ACC112 (cell line): ENCODE measurements around the gene CTBP1.
"Not testable (repeated sequence)": the region's sequence is repeated elsewhere in the genome, so short reads cannot be mapped to it uniquely, and the experiment has no call there.

Experiments used
- H2AFZ ChIP-seq: fragments of 200-600 bp; sonication (generic); one replicate; pipeline ENCODE4 v1.6.0; 2017; ENCODE audit warnings: antibody characterized with exemption, low read length; ENCODE audit not compliant: unreplicated experiment
- H3K27ac ChIP-seq: fragments of 200-600 bp; sonication (generic); 2 replicates; pipeline ENCODE4 v1.5.1; 2014; ENCODE audit warnings: low read depth, mild to moderate bottlenecking, antibody characterized with exemption, low read length, moderate library complexity
- H3K27me3 ChIP-seq: fragments of 200-600 bp; sonication (generic); 2 replicates; pipeline ENCODE4 v1.6.1; 2014; ENCODE audit warnings: mild to moderate bottlenecking, antibody characterized with exemption, low read length, moderate library complexity, mixed read lengths; ENCODE audit not compliant: insufficient read depth
- H3K36me3 ChIP-seq: fragments of 200-600 bp; sonication (generic); 2 replicates; pipeline ENCODE4 v1.6.1; 2016; ENCODE audit warnings: mild to moderate bottlenecking, antibody characterized with exemption, low read length, moderate library complexity, mixed read lengths; ENCODE audit not compliant: insufficient read depth
- H3K4me1 ChIP-seq: fragments of 200-600 bp; sonication (generic); one replicate; pipeline ENCODE4 v1.6.1; 2016; ENCODE audit warnings: low read length, mixed read lengths; ENCODE audit not compliant: insufficient read depth, unreplicated experiment, control insufficient read depth
- H3K4me3 ChIP-seq: fragments of 200-600 bp; sonication (generic); 2 replicates; pipeline ENCODE4 v1.5.1; 2014; ENCODE audit warnings: mild to moderate bottlenecking, low read depth, low read length
- H3K79me2 ChIP-seq: fragments of 200-600 bp; sonication (generic); one replicate; pipeline ENCODE4 v1.6.0; 2016; ENCODE audit warnings: low read length; ENCODE audit not compliant: control insufficient read depth, unreplicated experiment, insufficient read depth

CTBP1 gene

GRCh38 chr4:1236836-1237235 lies 12.1 kb downstream of the CTBP1 start:
- H3K79me2 ChIP-seq, result peaks cover 35% of the 10 kb centered on the region
- H3K4me1 ChIP-seq, H3K27me3 ChIP-seq, H3K27ac ChIP-seq, H2AFZ ChIP-seq, H3K4me3 ChIP-seq: not testable (repeated sequence)
- peaks cover 44% of the 10 kb centered on the region; the same call in 1 of the 2 replicates for H3K36me3 ChIP-seq

GRCh38 chr4:1236103-1236641 lies 12.8 kb downstream of the CTBP1 start:
- Histone ChIP-seq H3K4me1 (peaks cover 4% of the 10 kb centered on the region), H3K4me3 (no peak overlapping the region), H2AFZ (no peak overlapping the region), H3K79me2 (peaks cover 28% of the 10 kb centered on the region), H3K27me3 (no peaks in the 10 kb centered on the region), H3K36me3 (peaks cover 42% of the 10 kb centered on the region; the same call in 1 of the 2 replicates), H3K27ac (no peak overlapping the region)

GRCh38 chr4:1235381-1236102 lies 13.4 kb downstream of the CTBP1 start:
- peaks cover 39% of the 10 kb centered on the region; the same call in 1 of the 2 replicates for H3K36me3 ChIP-seq
- H3K79me2 ChIP-seq, result peaks cover 22% of the 10 kb centered on the region

GRCh38 chr4:1234811-1235292 lies 14.1 kb downstream of the CTBP1 start:
- Histone ChIP-seq H3K4me1 (peaks cover 4% of the 10 kb centered on the region), H3K27ac (no peak overlapping the region), H3K27me3 (no peaks in the 10 kb centered on the region), H3K4me3 (no peak overlapping the region), H2AFZ (no peak overlapping the region), H3K36me3 (peaks cover 41% of the 10 kb centered on the region; the same call in 1 of the 2 replicates), H3K79me2 (peaks cover 21% of the 10 kb centered on the region)

More at GRCh38 chr4:1235381-1236102, 13.4 kb downstream of the CTBP1 start:
- H2AFZ ChIP-seq, result no peak overlapping the region
- H3K27me3 ChIP-seq, result no peaks in the 10 kb centered on the region
- no peak overlapping the region for H3K4me3 ChIP-seq
- H3K27ac ChIP-seq, result no peak overlapping the region
- peaks cover 4% of the 10 kb centered on the region for H3K4me1 ChIP-seq

GRCh38 chr4:1234309-1234695 lies 14.6 kb downstream of the CTBP1 start:
- peaks cover 4% of the 10 kb centered on the region for H3K4me1 ChIP-seq
- no peak overlapping the region for H3K27ac ChIP-seq
- H2AFZ ChIP-seq, result no peak overlapping the region
- peaks cover 36% of the 10 kb centered on the region; the same call in 1 of the 2 replicates for H3K36me3 ChIP-seq
- H3K79me2 ChIP-seq, result peaks cover 16% of the 10 kb centered on the region
- no peaks in the 10 kb centered on the region for H3K27me3 ChIP-seq
- H3K4me3 ChIP-seq, result no peak overlapping the region

- Histone ChIP-seq H3K4me3 (no peak overlapping the region), H3K36me3 (peaks cover 36% of the 10 kb centered on the region; the same call in 1 of the 2 replicates), H3K79me2 (peaks cover 11% of the 10 kb centered on the region), H3K27ac (no peak overlapping the region), H2AFZ (no peak overlapping the region), H3K4me1 (peaks cover 4% of the 10 kb centered on the region), H3K27me3 (no peaks in the 10 kb centered on the region)
Observed at GRCh38 chr4:1233641-1234308, 15.2 kb downstream of the CTBP1 start.

GRCh38 chr4:1232661-1233621 lies 16.0 kb downstream of the CTBP1 start:
- no peaks in the 10 kb centered on the region for H3K27me3 ChIP-seq
- peaks cover 4% of the 10 kb centered on the region for H3K4me1 ChIP-seq
- peaks cover 4% of the 10 kb centered on the region for H3K79me2 ChIP-seq
- no peak overlapping the region for H2AFZ ChIP-seq
- H3K27ac ChIP-seq, result peak overlapping the region; percentile 26; the same call in 1 of the 2 replicates
- peaks cover 43% of the 10 kb centered on the region; the same call in 1 of the 2 replicates for H3K36me3 ChIP-seq
- H3K4me3 ChIP-seq, result no peak overlapping the region

GRCh38 chr4:1231637-1232360 lies 17.1 kb downstream of the CTBP1 start:
- Histone ChIP-seq H3K79me2 (peaks cover 4% of the 10 kb centered on the region), H2AFZ (no peak overlapping the region), H3K27me3 (no peaks in the 10 kb centered on the region), H3K27ac (no peak overlapping the region), H3K4me1 (peaks cover 4% of the 10 kb centered on the region), H3K4me3 (no peak overlapping the region), H3K36me3 (peaks cover 46% of the 10 kb centered on the region; the same call in 1 of the 2 replicates)

GRCh38 chr4:1230971-1231636 lies 17.8 kb downstream of the CTBP1 start:
- no peaks in the 10 kb centered on the region for H3K27me3 ChIP-seq
- H2AFZ ChIP-seq, result no peak overlapping the region
- H3K4me1 ChIP-seq, result peaks cover 4% of the 10 kb centered on the region
- H3K27ac ChIP-seq, result no peak overlapping the region
- no peak overlapping the region for H3K4me3 ChIP-seq
- H3K79me2 ChIP-seq, result peaks cover 4% of the 10 kb centered on the region
- peaks cover 49% of the 10 kb centered on the region; the same call in 1 of the 2 replicates for H3K36me3 ChIP-seq
